NCI-H82 (cell line): Measurements from ENCODE around the gene SULF2.

Experiments used
- DNase-seq: peaks from one replicate; lab custom pipeline; 2025; lab: John Stamatoyannopoulos, UW

SULF2 gene

GRCh38 chr20:47668313-47669151 is 116.7 kb downstream of the SULF2 start:
- DNase-seq, result no peak

- DNase-seq, result no peak
Measured at GRCh38 chr20:47667531-47668312, 117.6 kb downstream of the SULF2 start.

GRCh38 chr20:47667086-47667485 is 118.2 kb downstream of the SULF2 start:
- no peak for DNase-seq

- DNase-seq, result no peak
Measured at GRCh38 chr20:47666304-47666703, 119.0 kb downstream of the SULF2 start.

- DNase-seq, result no peak
Measured at GRCh38 chr20:47665221-47665991, 119.9 kb downstream of the SULF2 start.

GRCh38 chr20:47664744-47665143 is 120.5 kb downstream of the SULF2 start:
- DNase-seq, result no peak

- DNase-seq, result no peak
Measured at GRCh38 chr20:47664068-47664437, 121.2 kb downstream of the SULF2 start.

- DNase-seq, result peak; percentile 84
Measured at GRCh38 chr20:47663354-47664067, 121.8 kb downstream of the SULF2 start.

GRCh38 chr20:47662483-47663353 is 122.6 kb downstream of the SULF2 start:
- no peak for DNase-seq

- DNase-seq, result no peak
Measured at GRCh38 chr20:47661714-47662113, 123.6 kb downstream of the SULF2 start.

GRCh38 chr20:47660983-47661700 is 124.1 kb downstream of the SULF2 start:
- no peak for DNase-seq

GRCh38 chr20:47660602-47660905 is 124.7 kb downstream of the SULF2 start:
- no peak for DNase-seq

GRCh38 chr20:47659904-47660601 is 125.2 kb downstream of the SULF2 start:
- DNase-seq, result no peak

- no peak for DNase-seq
Measured at GRCh38 chr20:47656318-47656717, 129.0 kb downstream of the SULF2 start.

- DNase-seq, result no peak
Measured at GRCh38 chr20:47655635-47656034, 129.6 kb downstream of the SULF2 start.

- peak; percentile 64 for DNase-seq
Measured at GRCh38 chr20:47654370-47654769, 130.9 kb downstream of the SULF2 start.

- DNase-seq, result no peak
Measured at GRCh38 chr20:47653869-47654268, 131.4 kb downstream of the SULF2 start.

- DNase-seq, result no peak
Measured at GRCh38 chr20:47652794-47653193, 132.5 kb downstream of the SULF2 start.

- DNase-seq, result no peak
Measured at GRCh38 chr20:47652301-47652700, 133.0 kb downstream of the SULF2 start.

- no peak for DNase-seq
Measured at GRCh38 chr20:47648943-47649342, 136.3 kb downstream of the SULF2 start.
